ENCODE data around the gene MAGEB10.
"Not testable (repeated sequence)": the region's sequence is repeated elsewhere in the genome, so short reads cannot be mapped to it uniquely, and the experiment has no call there.

The MAGEB10 gene

GRCh38 chrX:27796640-27797257 is 11.0 kb upstream of the MAGEB10 start:
- Histone ChIP-seq H3K9ac (ENCODE audit: low read length) (no peak overlapping the region), H3K79me2 (ENCODE audit: low read length) (no peaks in the 10 kb centered on the region), H3K4me2 (ENCODE audit: low read length) (no peak overlapping the region), H3K9me3 (ENCODE audit: insufficient read depth, low read length) (no peaks in the 10 kb centered on the region), H3K27ac (ENCODE audit: low read length) (no peak overlapping the region), H2AFZ (ENCODE audit: low read depth, low read length) (no peak overlapping the region), H4K20me1 (ENCODE audit: insufficient read depth, low read length) (no peaks in the 10 kb centered on the region), H3K27me3 (ENCODE audit: low read depth, low read length) (no peaks in the 10 kb centered on the region), H3K4me1 (ENCODE audit: low read length) (no peaks in the 10 kb centered on the region), H3K36me3 (replicated peaks; ENCODE audit: low read depth, low read length) (no peaks in the 10 kb centered on the region), H3K4me3 (ENCODE audit: low read length) (no peak overlapping the region)
- no peak for TF ChIP-seq EZH2phosphoT487 (IDR thresholded peaks at IDR 0.05; ENCODE audit: low read depth)
- TF ChIP-seq, protein P1, sequence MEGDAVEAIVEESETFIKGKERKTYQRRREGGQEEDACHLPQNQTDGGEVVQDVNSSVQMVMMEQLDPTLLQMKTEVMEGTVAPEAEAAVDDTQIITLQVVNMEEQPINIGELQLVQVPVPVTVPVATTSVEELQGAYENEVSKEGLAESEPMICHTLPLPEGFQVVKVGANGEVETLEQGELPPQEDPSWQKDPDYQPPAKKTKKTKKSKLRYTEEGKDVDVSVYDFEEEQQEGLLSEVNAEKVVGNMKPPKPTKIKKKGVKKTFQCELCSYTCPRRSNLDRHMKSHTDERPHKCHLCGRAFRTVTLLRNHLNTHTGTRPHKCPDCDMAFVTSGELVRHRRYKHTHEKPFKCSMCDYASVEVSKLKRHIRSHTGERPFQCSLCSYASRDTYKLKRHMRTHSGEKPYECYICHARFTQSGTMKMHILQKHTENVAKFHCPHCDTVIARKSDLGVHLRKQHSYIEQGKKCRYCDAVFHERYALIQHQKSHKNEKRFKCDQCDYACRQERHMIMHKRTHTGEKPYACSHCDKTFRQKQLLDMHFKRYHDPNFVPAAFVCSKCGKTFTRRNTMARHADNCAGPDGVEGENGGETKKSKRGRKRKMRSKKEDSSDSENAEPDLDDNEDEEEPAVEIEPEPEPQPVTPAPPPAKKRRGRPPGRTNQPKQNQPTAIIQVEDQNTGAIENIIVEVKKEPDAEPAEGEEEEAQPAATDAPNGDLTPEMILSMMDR (IDR thresholded peaks at IDR 0.05; ENCODE audit: low read depth, low read length) = no peak

GRCh38 chrX:27797575-27797974 is 10.2 kb upstream of the MAGEB10 start:
- no peaks in the 10 kb centered on the region for H3K79me2 ChIP-seq (ENCODE audit: low read length)
- H3K36me3 ChIP-seq (replicated peaks; ENCODE audit: low read depth, low read length) = no peaks in the 10 kb centered on the region
- TF ChIP-seq EZH2phosphoT487 (IDR thresholded peaks at IDR 0.05; ENCODE audit: low read depth) = no peak
- TF ChIP-seq, protein P1 (IDR thresholded peaks at IDR 0.05; ENCODE audit: low read depth, low read length) = no peak
- no peak overlapping the region for H3K4me3 ChIP-seq (ENCODE audit: low read length)
- H4K20me1 ChIP-seq (ENCODE audit: insufficient read depth, low read length) = no peaks in the 10 kb centered on the region
- H3K9ac ChIP-seq (ENCODE audit: low read length) = no peak overlapping the region
- H3K4me2 ChIP-seq (ENCODE audit: low read length) = no peak overlapping the region
- no peak overlapping the region for H2AFZ ChIP-seq (ENCODE audit: low read depth, low read length)
- no peak overlapping the region for H3K27ac ChIP-seq (ENCODE audit: low read length)
- H3K4me1 ChIP-seq (ENCODE audit: low read length) = no peaks in the 10 kb centered on the region
- H3K9me3 ChIP-seq (ENCODE audit: insufficient read depth, low read length) = no peaks in the 10 kb centered on the region
- no peaks in the 10 kb centered on the region for H3K27me3 ChIP-seq (ENCODE audit: low read depth, low read length)

GRCh38 chrX:27808226-27808625 is 436 bp downstream of the MAGEB10 start:
- no peak overlapping the region for H3K27ac ChIP-seq (ENCODE audit: low read length)
- no peaks in the 10 kb centered on the region for H3K9me3 ChIP-seq (ENCODE audit: insufficient read depth, low read length)
- no peaks in the 10 kb centered on the region for H3K79me2 ChIP-seq (ENCODE audit: low read length)
- no peaks in the 10 kb centered on the region for H3K27me3 ChIP-seq (ENCODE audit: low read depth, low read length)
- no peaks in the 10 kb centered on the region for H3K36me3 ChIP-seq (replicated peaks; ENCODE audit: low read depth, low read length)
- H3K4me3 ChIP-seq (ENCODE audit: low read length) = no peak overlapping the region
- H3K4me2 ChIP-seq (ENCODE audit: low read length) = no peak overlapping the region
- no peaks in the 10 kb centered on the region for H4K20me1 ChIP-seq (ENCODE audit: insufficient read depth, low read length)
- no peak for TF ChIP-seq EZH2phosphoT487 (IDR thresholded peaks at IDR 0.05; ENCODE audit: low read depth)
- TF ChIP-seq, protein P1 (IDR thresholded peaks at IDR 0.05; ENCODE audit: low read depth, low read length) = no peak
- no peak overlapping the region for H2AFZ ChIP-seq (ENCODE audit: low read depth, low read length)
- no peaks in the 10 kb centered on the region for H3K4me1 ChIP-seq (ENCODE audit: low read length)
- H3K9ac ChIP-seq (ENCODE audit: low read length) = no peak overlapping the region

- not testable (repeated sequence) for H3K4me3 ChIP-seq (ENCODE audit: low read length); H3K27ac ChIP-seq (ENCODE audit: low read length); H3K27me3 ChIP-seq (ENCODE audit: low read depth, low read length); H2AFZ ChIP-seq (ENCODE audit: low read depth, low read length); H3K79me2 ChIP-seq (ENCODE audit: low read length); H4K20me1 ChIP-seq (ENCODE audit: insufficient read depth, low read length); H3K4me2 ChIP-seq (ENCODE audit: low read length); H3K4me1 ChIP-seq (ENCODE audit: low read length); H3K9ac ChIP-seq (ENCODE audit: low read length); H3K9me3 ChIP-seq (ENCODE audit: insufficient read depth, low read length); H3K36me3 ChIP-seq (replicated peaks; ENCODE audit: low read depth, low read length)
Observed at GRCh38 chrX:27808991-27809859, 1.4 kb downstream of the MAGEB10 start.

All from OCI-LY3 (cell line).